A673 (cell line): Measurements from ENCODE around the gene VN1R5. TPM values are rescaled to one million over a fixed set of nuclear protein-coding genes. Genes with fewer than 3 reads are reported as not detected.
A peak's percentile ranks its signal among the peaks of the same experiment; 100 is the strongest.
"Not testable (repeated sequence)": the region's sequence is repeated elsewhere in the genome, so short reads cannot be mapped to it uniquely, and the experiment has no call there.

Experiments used
- Bru-seq: library from RNA; stranded (reverse); fragments of 400-500 nt; gene quantifications from one replicate; lab custom pipeline; 2021; lab: Mats Ljungman, UMichigan
- BruChase-seq, 2 experiments: library from RNA; stranded (reverse); fragments of 400-500 nt; gene quantifications; one replicate each; lab custom pipeline; 2021; lab: Mats Ljungman, UMichigan
- BruUV-seq: library from RNA; stranded (reverse); fragments of 400-500 nt; replicated peaks from 2 replicates; lab custom pipeline; 2021; lab: Mats Ljungman, UMichigan
- CTCF ChIA-PET: fragments of 300-600 bp; sonication (Branson Sonifier 250); formaldehyde crosslinking; loops from one replicate; lab custom pipeline; 2022; ENCODE audit warnings: antibody characterized with exemption; lab: Charles Lee
- POLR2A ChIA-PET: fragments of 300-600 bp; sonication (Branson Sonifier 250); formaldehyde crosslinking; loops from one replicate; lab custom pipeline; 2022; ENCODE audit warnings: antibody characterized with exemption; ENCODE audit not compliant: low non-redundant PET; lab: Charles Lee
- DNase-seq: peaks from one replicate; pipeline ENCODE4 v3.0.0-alpha.2; 2015; ENCODE audit warnings: low spot score
- H3K27ac ChIP-seq: fragments of 200-600 bp; sonication (generic); 2 replicates; pipeline ENCODE4 v1.5.1; 2016; ENCODE audit warnings: mixed run types, low read depth, mild to moderate bottlenecking, mixed read lengths, antibody characterized with exemption, low read length; ENCODE audit not compliant: poor library complexity, severe bottlenecking
- H3K27me3 ChIP-seq: fragments of 200-600 bp; sonication (generic); replicated peaks from 2 replicates; pipeline ENCODE4 v1.6.1; 2017; ENCODE audit warnings: mixed run types, low read depth, mild to moderate bottlenecking, mixed read lengths, antibody characterized with exemption, low read length; ENCODE audit not compliant: insufficient read depth, poor library complexity
- H3K36me3 ChIP-seq: fragments of 200-600 bp; sonication (generic); 2 replicates; pipeline ENCODE4 v1.6.1; 2016; ENCODE audit warnings: mixed run types, mild to moderate bottlenecking, mixed read lengths, antibody characterized with exemption, low read length; ENCODE audit not compliant: insufficient read depth, poor library complexity, severe bottlenecking
- H3K4me1 ChIP-seq: fragments of 200-600 bp; sonication (generic); 2 replicates; pipeline ENCODE4 v1.6.1; 2017; ENCODE audit warnings: mixed run types, mild to moderate bottlenecking, mixed read lengths, antibody characterized with exemption, low read length; ENCODE audit not compliant: insufficient read depth, poor library complexity, severe bottlenecking
- H3K4me3 ChIP-seq: fragments of 200-600 bp; sonication (generic); 2 replicates; pipeline ENCODE4 v1.5.1; 2016; ENCODE audit warnings: low read depth, mixed run types, mild to moderate bottlenecking, mixed read lengths, low read length; ENCODE audit not compliant: poor library complexity, severe bottlenecking
- H3K9me3 ChIP-seq: fragments of 200-600 bp; sonication (generic); 2 replicates; pipeline ENCODE4 v1.6.1; 2016; ENCODE audit warnings: mixed run types, low read depth, mild to moderate bottlenecking, mixed read lengths, antibody characterized with exemption, low read length; ENCODE audit not compliant: poor library complexity, severe bottlenecking
- EZH2 ChIP-seq: fragments of 200-600 bp; sonication (generic); IDR thresholded peaks from 2 replicates; pipeline ENCODE4 v1.6.1; 2017; ENCODE audit warnings: borderline replicate concordance, low read depth, mild to moderate bottlenecking, mixed read lengths, antibody characterized with exemption, low read length; ENCODE audit not compliant: poor library complexity, severe bottlenecking
- intact Hi-C: fragments of 100-400 bp; cut with micrococcal nuclease; formaldehyde crosslinking; loops from one replicate; pipeline ENCODE4 v1.10.0; 2022; ENCODE audit not compliant: unreplicated experiment
- long read RNA-seq: library from polyadenylated mRNA; stranded (forward); transcript quantifications from one replicate; pipeline ENCODE4 v2.0.0, GENCODE V29; 2022
- total RNA-seq: library from RNA; stranded (reverse); gene quantifications from 2 replicates; pipeline ENCODE4 v1.2.3, GENCODE V29; 2021
- TF ChIP-seq, protein P1 (sequence below): fragments of 300-800, 200-600 bp; sonication (generic); conservative IDR thresholded peaks from 2 replicates; pipeline ENCODE4 v1.5.1; 2017; ENCODE audit warnings: low read depth, mild to moderate bottlenecking, antibody characterized with exemption, low read length, moderate library complexity, mixed read lengths

The VN1R5 gene
- total RNA-seq (not detected in 2 replicates), Bru-seq, nascent RNA (not detected), BruChase-seq, experiment 1, labeled RNA remaining after a 2-hour chase (not detected), BruChase-seq, experiment 2, labeled RNA remaining after a 6-hour chase (not detected)
- long read RNA-seq, result 0 reads

DNA sequence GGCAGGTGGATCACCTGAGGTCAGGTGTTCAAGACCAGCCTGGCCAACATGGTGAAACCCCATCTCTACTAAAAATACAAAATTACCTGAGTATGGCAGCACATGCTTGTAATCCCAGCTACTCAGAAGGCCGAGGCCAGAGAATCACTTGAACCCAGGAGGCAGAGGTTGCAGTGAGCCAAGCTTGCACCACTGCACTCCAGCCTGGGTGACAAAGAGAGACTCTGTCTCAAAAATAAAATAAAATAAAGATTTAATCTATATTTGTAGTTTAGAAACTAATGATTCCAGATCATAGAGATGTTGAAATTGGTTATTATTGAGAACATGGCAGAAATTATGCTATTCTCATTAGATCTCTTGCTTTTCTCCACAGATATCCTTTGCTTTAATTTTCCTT, at the start of gene VN1R5:
Gene VN1R5 (plus strand): TSS at position 301 of the 400 bp plus-strand sequence.
- H3K4me3 ChIP-seq, H3K27ac ChIP-seq, BruUV-seq, intact Hi-C loops, H3K27me3 ChIP-seq, H3K4me1 ChIP-seq, CTCF ChIA-PET, H3K36me3 ChIP-seq, H3K9me3 ChIP-seq, DNase-seq: not testable (repeated sequence)
- POLR2A ChIA-PET, result interaction anchor here (0.6 kb wide), 1 partner anchor 361 kb away, joined by 3 read pairs; no protein-coding TSS in a partner anchor

DNA sequence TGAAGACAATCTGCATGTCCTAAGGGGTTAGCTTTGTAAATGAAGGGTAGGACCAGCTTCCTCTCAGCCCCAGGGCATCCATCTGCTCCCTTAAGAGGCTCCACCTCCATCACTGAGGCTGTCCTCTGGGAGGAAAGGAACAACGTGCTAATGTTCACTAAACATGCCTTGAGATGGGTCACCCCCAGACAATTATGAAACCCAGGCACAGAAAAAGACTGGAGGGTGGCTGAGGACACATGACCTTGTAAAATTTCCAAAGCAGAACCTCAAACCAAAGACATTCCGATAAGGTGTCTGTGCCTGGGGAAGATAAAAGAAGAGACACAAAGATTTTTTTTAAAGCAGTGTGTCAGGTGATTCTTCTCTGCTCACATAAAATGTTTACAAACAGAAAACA, 46.5 kb upstream of the VN1R5 start:
- Histone ChIP-seq H3K4me3 (peak overlapping the region; percentile 91), H3K36me3 (no peaks in the 10 kb centered on the region), H3K9me3 (no peaks in the 10 kb centered on the region), H3K27me3 (peaks cover 4% of the 10 kb centered on the region), H3K27ac (no peak overlapping the region), H3K4me1 (no peaks in the 10 kb centered on the region)
- BruUV-seq, result TSS peak; percentile 52
- DNase-seq, result no peak
- POLR2A ChIA-PET, result no interaction called here
- intact Hi-C loops, result no loop called here
- TF ChIP-seq, protein P1, sequence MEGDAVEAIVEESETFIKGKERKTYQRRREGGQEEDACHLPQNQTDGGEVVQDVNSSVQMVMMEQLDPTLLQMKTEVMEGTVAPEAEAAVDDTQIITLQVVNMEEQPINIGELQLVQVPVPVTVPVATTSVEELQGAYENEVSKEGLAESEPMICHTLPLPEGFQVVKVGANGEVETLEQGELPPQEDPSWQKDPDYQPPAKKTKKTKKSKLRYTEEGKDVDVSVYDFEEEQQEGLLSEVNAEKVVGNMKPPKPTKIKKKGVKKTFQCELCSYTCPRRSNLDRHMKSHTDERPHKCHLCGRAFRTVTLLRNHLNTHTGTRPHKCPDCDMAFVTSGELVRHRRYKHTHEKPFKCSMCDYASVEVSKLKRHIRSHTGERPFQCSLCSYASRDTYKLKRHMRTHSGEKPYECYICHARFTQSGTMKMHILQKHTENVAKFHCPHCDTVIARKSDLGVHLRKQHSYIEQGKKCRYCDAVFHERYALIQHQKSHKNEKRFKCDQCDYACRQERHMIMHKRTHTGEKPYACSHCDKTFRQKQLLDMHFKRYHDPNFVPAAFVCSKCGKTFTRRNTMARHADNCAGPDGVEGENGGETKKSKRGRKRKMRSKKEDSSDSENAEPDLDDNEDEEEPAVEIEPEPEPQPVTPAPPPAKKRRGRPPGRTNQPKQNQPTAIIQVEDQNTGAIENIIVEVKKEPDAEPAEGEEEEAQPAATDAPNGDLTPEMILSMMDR, result no peak
- TF ChIP-seq EZH2, result no peak
- CTCF ChIA-PET, result no interaction called here

- H3K36me3 ChIP-seq, result no peaks in the 10 kb centered on the region
- CTCF ChIA-PET, result no interaction called here
- peak overlapping the region; percentile 91 for H3K4me3 ChIP-seq
- H3K9me3 ChIP-seq, result no peaks in the 10 kb centered on the region
- intact Hi-C loops, result no loop called here
- H3K27me3 ChIP-seq, result peaks cover 8% of the 10 kb centered on the region
- POLR2A ChIA-PET, result no interaction called here
- peak overlapping the region; percentile 73 for H3K27ac ChIP-seq
- no peaks in the 10 kb centered on the region for H3K4me1 ChIP-seq
- BruUV-seq, result no TSS peak
- TF ChIP-seq EZH2, result no peak
- TF ChIP-seq, protein P1, result no peak
- no peak for DNase-seq
Measured at GRCh38 chr1:247210062-247210375, 45.9 kb upstream of the VN1R5 start.
